ENCODE measurements around the gene CRISPLD2.

CRISPLD2 gene

DNA sequence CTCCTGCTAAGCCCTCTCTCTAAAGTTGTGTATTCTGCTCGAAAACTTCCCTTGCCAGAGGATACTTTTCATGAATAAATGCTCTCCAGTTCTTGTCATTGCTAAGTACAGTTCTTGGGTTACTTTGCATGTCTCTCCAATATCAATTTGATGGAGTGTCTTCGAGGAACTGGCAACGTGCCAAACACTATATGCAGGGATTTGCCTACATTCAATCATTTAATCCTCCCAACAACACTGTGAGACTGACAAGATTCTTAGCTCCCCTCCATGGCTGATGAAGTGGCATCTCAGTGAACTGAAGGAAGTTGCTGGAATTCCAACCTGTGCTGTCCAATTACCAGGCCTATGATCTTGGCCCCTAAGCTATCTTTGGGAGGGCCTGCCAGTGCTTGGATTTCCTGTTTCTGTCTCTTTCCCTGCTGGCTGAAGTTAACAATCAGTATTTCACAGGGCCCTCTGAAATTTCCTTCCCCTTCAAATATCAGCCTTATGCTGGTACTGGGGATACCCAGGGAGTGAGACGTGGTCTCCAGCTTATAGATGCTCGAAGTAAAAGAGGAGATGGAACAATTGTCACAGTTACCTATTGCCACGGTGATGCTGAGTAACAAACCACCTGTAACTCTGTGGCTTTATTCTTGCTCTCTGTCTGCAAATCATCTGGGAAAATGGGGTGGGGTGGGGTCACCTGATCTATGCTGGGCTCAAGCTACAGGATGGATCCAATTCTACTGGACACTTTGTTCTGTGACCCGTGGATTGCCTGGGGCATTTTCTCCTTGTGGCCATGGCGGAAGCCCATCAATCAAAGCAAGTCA is 19.4 kb upstream of the CRISPLD2 start:
- DNase-seq (ENCODE audit: low read depth), result no peak

DNA sequence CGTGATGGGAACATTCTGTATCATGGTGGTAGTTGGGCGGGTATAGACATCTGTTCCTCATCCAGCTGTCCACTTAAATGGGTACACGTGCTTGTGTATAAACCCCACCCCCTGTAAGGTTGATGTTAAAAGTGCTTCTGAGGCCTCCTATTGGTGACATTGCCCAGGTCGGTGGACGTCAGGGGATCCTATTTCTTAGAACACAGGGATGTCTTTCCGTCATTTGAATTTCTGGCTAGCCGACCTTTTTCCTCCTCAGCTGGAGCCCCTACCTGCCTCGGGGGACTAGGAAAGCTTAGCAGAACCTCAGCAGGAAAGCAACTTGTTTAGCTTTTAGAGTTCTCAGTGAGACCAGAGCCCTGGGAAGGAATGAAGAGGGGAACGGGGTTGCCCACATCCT is 16.6 kb upstream of the CRISPLD2 start:
- no peak for DNase-seq (ENCODE audit: low read depth)

DNA sequence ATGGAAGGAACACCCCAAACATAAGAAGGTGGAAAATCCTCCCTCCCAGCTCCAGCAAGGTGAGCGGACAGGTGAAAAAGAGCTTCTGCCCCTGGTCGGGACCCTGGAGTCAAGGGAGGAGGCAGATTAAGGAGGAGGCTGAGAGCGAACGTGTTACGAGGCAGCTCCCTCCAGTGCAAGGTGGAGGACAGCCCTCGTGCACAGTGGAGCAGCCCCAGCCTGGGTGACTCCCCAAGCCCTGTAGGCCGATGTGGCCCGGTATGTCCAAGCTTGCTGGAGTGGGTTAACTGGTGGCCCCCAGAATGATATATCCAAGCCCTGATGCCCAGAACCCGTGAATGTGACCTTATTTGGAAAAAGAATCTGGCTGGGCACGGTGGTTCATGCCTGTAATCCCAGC is 15.5 kb upstream of the CRISPLD2 start:
- DNase-seq (ENCODE audit: low read depth), result no peak

DNA sequence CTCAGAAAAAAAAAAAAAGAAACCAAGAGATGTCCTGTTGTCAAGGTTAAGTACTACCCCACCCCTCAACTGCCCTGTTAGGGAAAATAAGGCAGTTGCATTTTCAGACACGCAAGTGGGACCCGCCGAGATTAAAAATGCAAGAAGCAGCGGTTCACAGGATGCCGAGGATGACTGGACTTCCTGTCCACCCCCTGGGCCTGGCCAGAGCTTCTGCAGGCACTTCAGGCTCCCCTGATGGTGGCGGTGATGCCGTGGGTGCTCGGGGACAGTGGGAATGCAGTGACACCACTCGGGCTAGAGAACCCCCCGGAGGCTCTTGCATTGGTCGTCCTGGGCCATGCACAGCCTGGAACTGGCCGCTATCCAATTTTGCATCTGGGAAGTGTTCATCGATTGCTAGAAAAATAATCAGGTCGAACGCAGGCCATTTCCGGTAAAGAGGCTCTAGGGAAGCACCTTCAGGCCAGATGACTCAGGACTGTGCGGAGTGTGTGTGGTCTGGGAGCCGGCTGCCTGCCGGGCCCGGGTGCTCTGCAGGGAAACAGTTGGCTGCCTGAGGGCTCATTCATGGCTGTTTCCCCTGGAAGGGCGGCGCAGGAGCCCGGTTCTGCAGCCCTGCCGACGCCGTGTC is 13.4 kb upstream of the CRISPLD2 start:
- DNase-seq (ENCODE audit: low read depth), result no peak

DNA sequence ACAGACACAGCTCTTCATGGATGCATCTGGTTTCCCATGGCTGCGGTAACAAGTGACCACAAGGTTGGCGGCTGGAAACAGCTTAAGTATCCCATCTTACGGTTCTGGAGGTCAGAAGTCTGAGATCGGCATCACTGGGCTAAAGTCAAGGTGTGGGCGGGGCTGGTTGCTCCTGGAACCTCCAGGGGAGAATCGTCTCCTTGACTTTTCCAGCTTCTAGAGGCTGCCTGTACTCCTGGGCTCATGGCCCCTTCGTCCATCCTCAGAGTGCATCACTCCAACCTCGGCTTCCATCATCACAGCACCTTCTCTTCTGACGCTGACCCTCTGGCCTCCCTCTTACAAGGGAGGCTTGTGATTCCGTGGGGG is 12.9 kb upstream of the CRISPLD2 start:
- no peak for DNase-seq (ENCODE audit: low read depth)

DNA sequence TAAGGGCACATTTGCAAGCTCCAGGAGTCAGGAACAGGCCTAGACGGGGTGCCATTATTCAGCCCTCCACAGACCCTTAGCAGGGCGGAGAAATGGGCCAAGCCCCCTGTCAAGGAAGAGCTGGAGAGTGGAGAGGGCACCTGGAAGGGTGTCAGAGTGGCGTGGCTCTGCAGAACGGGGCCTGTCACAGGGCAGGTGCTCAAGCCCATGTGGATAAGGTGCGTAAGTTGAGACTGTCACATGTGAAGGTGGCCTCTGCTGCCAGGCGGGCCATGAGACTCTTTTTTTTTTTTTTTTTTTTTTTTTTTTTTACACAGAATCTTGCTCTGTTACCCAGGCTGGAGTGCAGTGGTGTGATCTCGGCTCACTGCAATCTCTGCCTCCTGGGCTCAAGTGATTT is 12.0 kb upstream of the CRISPLD2 start:
- no peak for DNase-seq (ENCODE audit: low read depth)

DNA sequence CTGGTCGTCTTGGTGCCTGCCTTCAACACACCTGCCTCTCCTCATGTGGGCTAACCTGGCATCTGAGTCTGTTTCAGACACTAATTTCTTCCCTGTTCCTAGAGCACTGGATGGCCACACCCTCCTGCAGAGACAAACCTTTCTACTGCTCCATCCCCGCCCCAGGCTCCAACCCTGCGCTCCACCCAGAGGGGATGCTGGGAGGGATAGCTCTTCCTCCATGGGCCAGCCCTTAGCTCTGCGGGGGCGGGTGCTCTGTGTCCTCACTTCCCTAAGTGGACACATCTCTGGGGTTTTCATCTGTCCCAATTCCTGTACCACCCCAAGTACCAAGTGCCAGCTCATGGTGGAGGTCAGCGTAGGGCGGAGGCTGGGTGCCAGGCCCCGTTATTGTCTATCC is 11.0 kb upstream of the CRISPLD2 start:
- DNase-seq (ENCODE audit: low read depth), result no peak

DNA sequence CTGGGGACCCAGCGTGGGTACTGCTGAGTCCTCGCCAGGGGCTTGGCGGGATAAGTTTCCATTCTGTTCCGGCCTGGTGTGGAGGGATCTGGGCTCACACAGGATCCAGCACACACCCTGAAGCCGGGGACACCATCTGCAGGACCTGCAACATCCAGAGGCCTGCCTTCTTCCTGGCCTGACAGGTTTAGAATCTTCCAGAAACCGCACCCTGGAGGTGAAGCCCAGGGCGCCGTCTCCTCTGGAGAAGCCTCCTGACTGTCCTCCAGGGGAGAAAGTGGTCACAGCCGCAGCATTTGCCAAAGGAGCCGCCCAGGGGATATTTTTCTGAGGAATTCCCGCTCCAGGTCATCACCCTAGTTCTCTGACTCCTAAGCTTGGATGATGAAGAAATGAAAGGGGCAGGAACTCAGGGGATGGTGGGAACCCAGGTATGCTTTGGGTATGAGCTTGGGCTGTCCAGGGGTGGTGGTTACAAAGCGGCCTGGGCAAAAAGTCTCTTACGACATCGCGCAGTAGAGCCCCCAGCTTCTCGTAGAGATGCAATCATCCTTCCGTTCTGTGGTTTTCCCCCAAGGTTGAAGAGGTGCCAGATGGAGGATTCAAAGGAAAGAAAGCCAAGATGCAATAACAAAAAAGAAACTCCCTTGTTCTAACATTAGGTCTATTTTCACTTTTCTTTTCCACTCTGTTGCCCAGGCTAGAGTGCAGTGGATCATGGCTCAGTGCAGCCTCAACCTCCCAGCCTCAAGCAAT is 9.1 kb upstream of the CRISPLD2 start:
- no peak for DNase-seq (ENCODE audit: low read depth)

DNA sequence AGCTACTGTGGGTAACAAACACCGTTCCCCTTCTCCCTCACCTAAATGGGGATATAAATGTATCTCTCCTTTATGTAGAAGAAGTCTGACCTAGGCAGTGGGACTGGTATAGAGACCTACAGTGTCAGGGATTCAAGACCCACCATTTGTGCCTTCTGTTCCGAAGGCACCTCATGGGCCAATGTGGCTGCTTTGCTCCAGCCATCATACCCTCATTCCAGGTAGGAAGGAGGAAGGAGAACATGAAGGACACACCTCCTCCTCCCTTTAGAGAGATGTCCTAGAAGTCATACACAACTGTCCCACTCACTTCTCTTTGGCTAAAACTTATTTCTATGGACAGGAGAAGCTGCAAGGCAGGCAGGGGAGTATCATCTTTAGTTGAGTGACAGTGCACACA is 8.3 kb upstream of the CRISPLD2 start:
- no peak for DNase-seq (ENCODE audit: low read depth)

DNA sequence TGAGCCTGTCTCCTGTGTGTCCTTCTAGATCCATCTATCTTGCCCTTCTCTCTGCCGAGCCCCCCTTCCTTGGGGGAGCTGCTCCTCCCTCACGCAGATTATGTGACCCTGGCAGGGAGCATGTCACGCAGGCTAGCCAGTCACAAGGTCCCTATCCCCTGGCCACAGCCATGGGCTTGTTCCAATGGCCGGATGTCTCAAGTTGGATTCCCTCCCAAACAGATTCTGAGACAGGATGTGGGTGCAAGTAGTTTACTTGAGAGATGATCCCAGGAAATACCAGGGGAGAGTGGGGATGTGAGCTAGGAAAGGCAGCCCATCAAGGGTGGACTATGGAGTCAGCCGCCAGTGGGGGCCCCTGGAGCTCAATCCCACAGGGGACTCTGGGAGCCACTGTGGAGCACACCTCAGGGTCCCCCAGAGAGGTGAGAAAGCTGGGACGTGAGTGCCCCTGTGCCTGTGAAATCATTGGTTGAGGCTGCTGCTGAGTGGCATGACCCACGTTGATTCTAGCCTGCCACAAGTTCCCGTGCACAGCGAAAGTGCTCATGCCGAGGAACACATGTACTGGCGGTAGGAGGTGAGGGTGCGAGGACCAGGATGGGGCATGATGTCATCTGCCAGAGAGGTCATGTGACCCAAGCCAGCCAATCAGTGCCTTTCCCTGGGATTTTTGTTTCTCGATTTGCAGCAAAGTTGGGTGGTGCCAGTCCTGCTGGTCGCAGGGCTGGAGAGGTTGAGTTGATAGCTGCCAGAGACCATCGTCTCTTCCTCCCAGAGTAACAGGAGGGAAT is 6.4 kb upstream of the CRISPLD2 start:
- no peak for DNase-seq (ENCODE audit: low read depth)

DNA sequence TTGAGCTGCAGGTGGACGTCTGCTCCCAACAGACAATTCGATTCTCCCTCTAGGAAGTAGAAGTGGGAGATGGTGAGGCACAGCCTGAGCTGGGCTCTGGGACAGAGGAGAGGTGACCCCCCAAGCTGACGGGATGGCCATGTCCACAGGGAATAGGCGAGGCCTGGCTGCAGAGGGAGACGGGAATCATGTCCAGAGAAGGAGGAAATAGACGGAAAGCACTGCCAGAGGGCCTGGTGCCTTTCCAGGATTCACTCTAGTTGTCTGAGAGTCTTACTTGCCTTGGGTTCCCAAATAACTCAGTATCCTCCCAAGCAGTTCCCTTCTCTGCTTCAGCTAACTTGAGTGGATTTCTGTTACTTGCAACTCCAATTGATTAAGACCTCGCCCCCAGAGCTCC is 4.3 kb upstream of the CRISPLD2 start:
- no peak for DNase-seq (ENCODE audit: low read depth)

DNA sequence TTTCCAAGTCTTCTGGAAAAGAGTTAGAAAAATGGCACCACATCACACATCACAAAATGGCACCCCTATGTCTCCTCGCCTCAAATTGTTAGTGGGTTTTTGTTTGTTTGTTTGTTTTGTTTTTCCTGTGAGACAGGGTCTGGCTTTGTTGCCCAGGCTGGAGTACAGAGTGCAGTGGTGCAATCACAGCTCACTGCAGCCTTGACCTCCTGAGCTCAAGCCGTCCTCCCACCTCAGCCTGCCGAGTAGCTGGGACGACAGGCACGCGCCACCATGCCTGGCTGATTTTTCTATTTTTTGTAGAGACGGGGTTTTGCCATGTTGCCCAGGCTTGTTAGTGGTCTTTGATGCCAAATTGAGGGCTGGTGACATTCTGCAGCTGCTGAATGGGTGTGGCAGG is 3.8 kb upstream of the CRISPLD2 start:
- no peak for DNase-seq (ENCODE audit: low read depth)

DNA sequence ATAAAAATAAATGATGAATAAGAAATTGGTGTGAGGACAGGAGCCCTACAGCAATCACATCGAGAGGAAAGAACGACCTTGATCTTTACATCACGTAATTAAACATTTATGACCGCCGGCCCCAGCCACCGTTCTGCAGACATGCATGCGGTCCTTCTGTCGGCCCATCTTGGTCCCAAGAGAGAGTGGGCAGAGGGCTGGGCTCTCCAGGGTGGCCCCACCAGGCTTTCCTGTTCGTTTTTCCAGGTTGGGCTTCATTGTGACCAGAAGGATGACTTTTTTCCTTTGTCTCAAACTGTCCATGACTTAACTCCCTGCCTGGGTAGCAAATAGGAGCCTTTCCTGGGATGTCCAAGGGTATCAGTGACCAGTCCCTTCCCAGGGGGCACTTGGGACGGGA is 3.3 kb upstream of the CRISPLD2 start:
- no peak for DNase-seq (ENCODE audit: low read depth)

DNA sequence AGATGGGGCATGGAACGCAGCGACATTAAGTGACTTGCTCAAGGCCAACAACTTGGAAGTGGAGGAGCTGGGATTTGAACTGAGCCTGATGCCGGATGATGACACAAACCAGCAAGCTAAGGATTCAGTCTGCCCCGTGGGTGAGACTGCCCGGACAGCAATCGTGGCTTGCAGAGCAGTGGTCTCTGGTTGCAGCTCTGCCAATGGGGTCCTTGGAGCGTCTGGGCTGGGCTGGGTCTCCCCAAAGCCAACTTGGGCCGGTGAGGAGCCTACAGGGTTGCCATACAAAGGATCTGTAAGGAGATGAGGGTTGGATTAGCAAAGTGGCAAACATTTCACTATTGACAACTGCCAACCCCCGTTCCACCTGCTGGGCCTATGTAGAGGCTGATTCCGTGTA is 2.6 kb upstream of the CRISPLD2 start:
- DNase-seq (ENCODE audit: low read depth), result no peak

DNA sequence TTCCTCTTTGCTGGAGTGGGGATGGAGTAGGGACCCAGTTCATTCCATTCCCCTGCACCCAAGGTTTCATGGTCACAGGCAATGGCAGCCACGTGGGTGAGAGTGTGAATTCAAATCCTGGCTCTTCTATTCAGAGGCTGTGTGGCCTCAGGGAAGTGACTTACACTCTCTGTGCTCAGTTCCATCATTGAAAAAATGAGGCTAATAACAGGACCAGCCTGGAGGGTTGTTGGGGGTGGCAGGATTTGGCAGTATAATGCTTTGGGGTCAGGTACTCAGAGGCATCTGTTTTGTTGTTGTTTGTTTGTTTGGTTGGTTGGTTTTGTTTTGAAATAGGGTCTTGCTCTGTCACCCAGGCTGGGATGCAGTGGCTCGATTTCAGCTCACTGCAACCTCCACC is 2.2 kb upstream of the CRISPLD2 start:
- DNase-seq (ENCODE audit: low read depth), result no peak

DNA sequence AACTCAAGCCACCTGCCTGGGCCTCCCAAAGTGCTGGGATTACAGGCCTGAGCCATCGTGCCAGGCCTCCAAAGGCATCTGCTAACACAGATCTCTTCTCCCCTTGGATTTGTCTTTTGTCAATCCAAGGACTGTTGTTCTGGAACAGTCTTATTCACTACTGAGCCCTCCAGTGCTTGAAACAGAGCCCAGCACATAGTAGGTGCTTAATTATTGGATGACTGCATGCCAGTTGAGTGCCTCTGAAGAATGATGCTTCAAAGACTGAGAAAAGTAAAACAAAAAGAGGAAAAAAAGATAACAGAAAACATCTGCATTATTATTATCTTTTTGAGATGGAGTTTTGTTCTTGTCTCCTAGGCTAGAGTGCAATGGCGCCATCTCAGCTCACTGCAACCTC is 1.7 kb upstream of the CRISPLD2 start:
- no peak for DNase-seq (ENCODE audit: low read depth)

DNA sequence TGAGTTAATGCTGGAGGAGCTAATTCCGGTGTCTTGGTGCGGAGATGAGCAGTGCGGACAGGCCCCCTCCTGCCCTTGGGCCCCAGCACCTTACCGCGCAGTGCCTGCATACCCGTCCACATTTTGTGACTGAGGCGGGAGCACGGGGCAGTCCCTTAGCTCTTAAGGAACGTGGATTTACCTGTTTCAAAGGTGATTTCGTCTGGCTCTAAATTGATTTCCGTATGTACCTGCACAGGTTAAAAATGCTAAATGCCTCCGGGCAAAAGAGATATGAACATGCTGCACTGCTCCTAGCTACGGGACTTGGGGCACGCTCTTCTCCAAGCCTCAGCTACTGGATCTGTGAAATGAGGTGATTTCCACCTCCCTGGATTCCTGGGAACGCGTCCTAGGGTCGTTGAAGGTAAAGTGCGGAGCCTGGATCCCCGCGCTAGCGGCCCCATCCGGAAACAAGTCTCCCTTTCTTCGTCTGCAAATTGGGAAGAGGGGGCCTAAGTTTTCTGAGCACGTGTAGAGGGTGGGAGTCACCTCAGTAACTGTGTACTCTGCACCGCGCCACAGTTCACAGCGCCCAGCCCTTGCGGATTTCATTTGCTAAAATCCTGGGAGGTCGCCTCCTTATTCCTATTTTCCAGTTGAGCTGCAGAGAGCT is 669 bp upstream of the CRISPLD2 start:
- DNase-seq (ENCODE audit: low read depth), result no peak

DNA sequence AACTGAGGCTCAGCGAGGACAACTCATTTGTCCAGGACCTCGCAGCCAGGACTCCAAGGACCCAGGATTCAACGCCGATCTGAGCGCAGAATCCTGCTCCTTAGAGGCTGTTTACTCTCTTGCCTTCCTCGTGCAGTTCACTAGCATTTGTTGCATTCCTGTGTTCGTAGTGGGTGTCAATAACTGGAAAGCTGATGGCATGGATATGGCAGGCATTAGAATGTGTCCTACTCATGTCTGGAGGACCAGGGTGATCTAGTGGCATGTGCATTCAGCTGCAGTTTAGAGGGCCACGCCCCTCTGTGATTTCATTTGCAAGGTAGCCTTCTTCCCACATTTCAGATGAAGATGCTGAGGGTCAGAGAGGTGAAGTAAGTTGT is 510 bp downstream of the CRISPLD2 start:
- no peak for DNase-seq (ENCODE audit: low read depth)

DNA sequence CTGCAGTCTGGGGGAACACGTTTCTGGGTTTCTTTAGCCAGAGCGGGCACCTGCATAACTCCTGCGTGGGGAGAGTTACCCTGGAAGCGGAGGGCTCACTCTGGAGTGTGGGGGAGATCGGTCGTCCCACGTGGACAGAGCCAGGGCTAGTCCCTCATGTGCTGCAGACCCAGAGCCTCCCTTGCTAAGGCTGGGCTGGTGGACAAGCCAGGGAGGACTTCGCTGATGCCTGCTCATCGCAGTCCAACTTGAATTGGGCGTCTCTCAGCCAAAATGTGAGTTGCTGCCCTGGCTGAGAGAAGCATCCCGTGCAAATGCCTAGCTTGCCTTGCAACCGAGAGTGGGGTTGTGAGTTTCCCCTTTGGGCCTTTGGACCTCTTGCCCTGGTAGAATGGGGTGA is 986 bp downstream of the CRISPLD2 start:
- DNase-seq (ENCODE audit: low read depth), result no peak

DNA sequence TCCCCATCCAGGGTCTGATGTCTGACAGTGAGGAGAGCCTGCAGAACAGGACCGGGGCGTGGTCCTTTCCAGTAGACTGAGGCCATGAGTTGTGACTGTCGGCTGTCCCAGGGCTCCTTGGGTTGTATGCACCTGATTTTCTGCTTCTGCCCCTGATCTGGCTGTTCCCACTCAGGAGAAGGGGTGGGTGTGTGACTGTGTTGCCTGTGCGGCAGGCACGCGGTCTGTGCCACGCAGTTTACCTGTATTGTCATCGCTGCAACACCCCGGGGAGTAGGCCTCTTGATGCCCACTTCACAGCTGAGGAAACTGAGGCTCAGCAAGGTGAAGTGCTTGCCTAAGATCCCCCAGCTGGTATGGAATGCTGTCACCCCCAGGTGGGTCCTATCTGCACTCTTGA is 1.4 kb downstream of the CRISPLD2 start:
- DNase-seq (ENCODE audit: low read depth), result no peak

DNA sequence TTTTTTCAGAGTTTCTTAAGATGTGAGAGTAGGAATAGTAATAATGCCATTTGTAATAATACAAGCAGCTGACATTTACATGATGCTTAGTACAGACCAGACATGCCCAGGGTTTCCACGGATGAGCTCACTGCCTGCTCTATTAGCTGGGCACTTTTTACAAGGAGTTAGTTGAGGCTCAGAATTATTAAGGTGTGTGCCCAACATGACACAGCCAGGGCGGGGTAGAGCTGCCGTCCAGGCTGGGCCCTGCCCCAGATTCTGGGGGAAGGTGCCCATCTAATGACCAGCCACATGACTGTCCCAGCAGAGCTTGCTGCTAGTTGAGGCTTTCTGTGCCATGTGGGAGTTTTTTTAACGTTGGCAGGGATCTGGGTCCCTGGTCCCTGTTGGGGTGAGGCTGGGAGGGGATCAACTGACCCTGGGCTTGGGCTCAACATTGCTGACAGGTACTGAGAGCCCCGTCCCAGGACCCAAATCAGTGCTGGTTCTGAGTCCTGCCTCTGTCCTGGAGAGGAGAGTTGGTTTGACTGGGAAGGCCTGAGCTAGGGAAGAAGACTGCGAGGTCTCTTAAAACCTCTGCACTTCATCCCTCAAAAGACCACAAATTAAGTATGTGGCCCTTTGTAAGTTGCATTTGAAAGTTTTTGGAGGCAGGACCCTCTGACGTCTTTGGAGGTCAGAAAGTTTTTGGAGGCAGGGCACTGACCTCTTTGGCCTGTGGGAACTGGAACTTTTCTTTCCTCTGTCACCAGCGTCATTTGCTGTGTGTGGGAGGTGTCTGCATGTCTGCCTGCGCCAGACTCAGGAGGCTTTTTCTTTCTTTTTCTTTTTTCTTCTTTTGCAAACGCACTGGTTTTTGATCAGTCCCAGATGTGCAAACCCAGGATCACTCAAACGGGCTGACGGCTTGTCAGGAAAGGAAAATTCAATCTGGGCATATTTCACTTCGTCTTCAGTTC is 2.2 kb downstream of the CRISPLD2 start:
- DNase-seq (ENCODE audit: low read depth), result no peak

Measured in HS-5 (cell line).